ENCODE measurements around the gene TMEM252. TPM values are rescaled to one million over a fixed set of nuclear protein-coding genes. Genes with fewer than 3 reads are reported as not detected.

TMEM252 gene
- polyA plus RNA-seq, 1 experiment: not detected

DNA sequence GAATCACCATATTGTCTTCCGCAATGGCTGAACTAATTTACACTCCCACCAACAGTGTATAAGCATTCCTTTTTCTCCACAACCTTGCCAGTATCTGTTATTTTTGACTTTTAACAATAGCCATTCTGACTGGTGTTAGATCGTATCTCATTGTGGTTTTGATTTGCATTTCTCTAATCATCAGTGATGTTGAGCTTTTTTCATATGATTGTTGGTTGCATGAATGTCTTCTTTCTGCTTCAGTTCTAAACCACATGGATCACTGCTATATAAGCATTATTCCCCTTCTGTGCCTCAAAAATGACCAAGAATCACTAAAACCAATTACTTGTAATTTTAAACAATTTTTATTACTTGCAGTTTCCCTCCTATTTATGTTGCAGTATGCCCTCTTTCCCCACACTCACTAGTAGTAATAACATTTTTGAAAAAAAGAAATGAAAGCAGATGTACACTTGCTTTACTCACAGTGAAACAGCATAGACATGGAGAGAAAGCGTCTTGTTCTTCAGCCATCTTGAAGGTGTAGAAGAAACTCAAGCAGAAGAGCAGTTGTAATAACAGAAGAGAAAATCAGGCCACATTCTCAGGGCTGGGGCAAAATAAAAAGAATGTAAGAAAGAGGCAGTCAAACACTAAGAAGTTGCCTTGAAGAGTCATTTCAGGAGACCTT lies 4.5 kb upstream of the TMEM252 start:
- H3K27me3 ChIP-seq (ENCODE audit: control insufficient read depth, insufficient read depth, low read length): no peaks in the 10 kb centered on the region
- no peak overlapping the region for H3K27ac ChIP-seq (ENCODE audit: low read depth, low read length)
- ChIA-PET CTCF (no interaction called here), POLR2A (no interaction called here)
- no peak overlapping the region for H3K4me3 ChIP-seq (ENCODE audit: low read depth, low read length)
- TF ChIP-seq, protein P1, sequence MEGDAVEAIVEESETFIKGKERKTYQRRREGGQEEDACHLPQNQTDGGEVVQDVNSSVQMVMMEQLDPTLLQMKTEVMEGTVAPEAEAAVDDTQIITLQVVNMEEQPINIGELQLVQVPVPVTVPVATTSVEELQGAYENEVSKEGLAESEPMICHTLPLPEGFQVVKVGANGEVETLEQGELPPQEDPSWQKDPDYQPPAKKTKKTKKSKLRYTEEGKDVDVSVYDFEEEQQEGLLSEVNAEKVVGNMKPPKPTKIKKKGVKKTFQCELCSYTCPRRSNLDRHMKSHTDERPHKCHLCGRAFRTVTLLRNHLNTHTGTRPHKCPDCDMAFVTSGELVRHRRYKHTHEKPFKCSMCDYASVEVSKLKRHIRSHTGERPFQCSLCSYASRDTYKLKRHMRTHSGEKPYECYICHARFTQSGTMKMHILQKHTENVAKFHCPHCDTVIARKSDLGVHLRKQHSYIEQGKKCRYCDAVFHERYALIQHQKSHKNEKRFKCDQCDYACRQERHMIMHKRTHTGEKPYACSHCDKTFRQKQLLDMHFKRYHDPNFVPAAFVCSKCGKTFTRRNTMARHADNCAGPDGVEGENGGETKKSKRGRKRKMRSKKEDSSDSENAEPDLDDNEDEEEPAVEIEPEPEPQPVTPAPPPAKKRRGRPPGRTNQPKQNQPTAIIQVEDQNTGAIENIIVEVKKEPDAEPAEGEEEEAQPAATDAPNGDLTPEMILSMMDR (IDR thresholded peaks at IDR 0.05; ENCODE audit: low read depth, low read length): no peak
- DNase-seq (ENCODE audit: low read depth, low spot score): no peak
- no peaks in the 10 kb centered on the region for H3K9me3 ChIP-seq (ENCODE audit: control insufficient read depth, insufficient read depth, low read length)

DNA sequence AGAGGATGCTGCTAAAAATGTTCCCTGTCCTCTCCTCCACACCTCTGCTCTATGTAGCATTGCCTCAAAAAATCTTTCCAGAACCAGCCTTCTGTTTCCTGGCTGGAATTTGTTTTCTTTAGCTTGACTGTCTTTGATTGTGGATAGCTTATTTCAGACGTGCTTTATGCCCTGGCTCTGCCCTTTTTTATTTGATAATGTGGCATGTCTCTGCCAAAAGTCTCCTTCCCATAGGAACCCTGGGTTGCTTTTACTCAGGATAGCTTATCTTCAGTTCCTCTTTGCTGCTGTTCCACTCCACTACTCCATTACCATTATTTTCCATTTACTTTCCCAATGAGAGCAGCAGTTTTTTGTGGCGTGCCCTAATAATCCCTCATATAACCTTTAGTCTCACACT lies 885 bp upstream of the TMEM252 start:
- DNase-seq (ENCODE audit: low read depth, low spot score): no peak
- TF ChIP-seq, protein P1 (IDR thresholded peaks at IDR 0.05; ENCODE audit: low read depth, low read length): no peak
- Histone ChIP-seq H3K27me3 (ENCODE audit: control insufficient read depth, insufficient read depth, low read length) (no peaks in the 10 kb centered on the region), H3K4me3 (ENCODE audit: low read depth, low read length) (no peak overlapping the region), H3K9me3 (ENCODE audit: control insufficient read depth, insufficient read depth, low read length) (no peaks in the 10 kb centered on the region), H3K27ac (ENCODE audit: low read depth, low read length) (no peak overlapping the region)
- ChIA-PET CTCF (interaction anchor here (1.2 kb wide), 1 partner anchor 42 kb away, joined by 5 read pairs; no protein-coding TSS in a partner anchor), POLR2A (no interaction called here)

DNA sequence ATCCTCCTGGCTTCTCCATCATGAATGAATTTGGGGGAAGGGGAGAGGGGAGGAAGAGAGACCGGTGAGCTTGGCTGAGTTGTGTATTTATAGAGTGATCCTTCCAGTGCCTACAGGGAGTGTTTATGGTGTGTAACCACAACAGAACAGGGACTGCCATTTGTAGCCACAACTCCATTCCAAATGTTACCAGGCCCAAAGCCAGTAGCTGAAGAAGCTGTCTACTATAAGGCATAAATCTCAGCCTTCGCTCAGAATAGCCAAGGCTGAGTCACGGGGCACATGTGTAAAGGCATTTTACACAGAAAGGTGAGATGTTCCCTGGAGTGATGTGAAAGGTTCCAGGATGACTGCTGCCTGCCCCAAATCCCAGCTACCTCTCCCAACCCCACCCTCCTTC lies 2.5 kb downstream of the TMEM252 start:
- no peaks in the 10 kb centered on the region for H3K27me3 ChIP-seq (ENCODE audit: control insufficient read depth, insufficient read depth, low read length)
- TF ChIP-seq, protein P1 (IDR thresholded peaks at IDR 0.05; ENCODE audit: low read depth, low read length): no peak
- POLR2A ChIA-PET: no interaction called here
- H3K4me3 ChIP-seq (ENCODE audit: low read depth, low read length): no peak overlapping the region
- no peak overlapping the region for H3K27ac ChIP-seq (ENCODE audit: low read depth, low read length)
- no peaks in the 10 kb centered on the region for H3K9me3 ChIP-seq (ENCODE audit: control insufficient read depth, insufficient read depth, low read length)
- CTCF ChIA-PET: no interaction called here
- no peak for DNase-seq (ENCODE audit: low read depth, low spot score)

DNA sequence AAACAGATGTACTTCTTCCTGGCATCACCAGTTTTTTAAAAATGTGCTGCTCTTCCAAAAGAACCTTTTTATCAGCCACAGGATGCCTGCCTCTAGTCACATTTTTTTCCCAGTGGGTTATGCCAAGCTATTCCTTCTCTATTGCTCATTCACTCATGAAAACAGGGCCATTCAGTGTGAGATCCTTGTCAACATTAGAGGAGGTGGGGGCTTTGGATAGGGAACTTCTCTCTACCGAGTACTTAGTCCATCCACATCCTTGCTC lies 3.1 kb downstream of the TMEM252 start:
- TF ChIP-seq, protein P1 (IDR thresholded peaks at IDR 0.05; ENCODE audit: low read depth, low read length): no peak
- CTCF ChIA-PET: no interaction called here
- POLR2A ChIA-PET: no interaction called here
- no peak for DNase-seq (ENCODE audit: low read depth, low spot score)
- Histone ChIP-seq H3K27me3 (ENCODE audit: control insufficient read depth, insufficient read depth, low read length) (no peaks in the 10 kb centered on the region), H3K9me3 (ENCODE audit: control insufficient read depth, insufficient read depth, low read length) (no peaks in the 10 kb centered on the region), H3K4me3 (ENCODE audit: low read depth, low read length) (no peak overlapping the region), H3K27ac (ENCODE audit: low read depth, low read length) (no peak overlapping the region)

DNA sequence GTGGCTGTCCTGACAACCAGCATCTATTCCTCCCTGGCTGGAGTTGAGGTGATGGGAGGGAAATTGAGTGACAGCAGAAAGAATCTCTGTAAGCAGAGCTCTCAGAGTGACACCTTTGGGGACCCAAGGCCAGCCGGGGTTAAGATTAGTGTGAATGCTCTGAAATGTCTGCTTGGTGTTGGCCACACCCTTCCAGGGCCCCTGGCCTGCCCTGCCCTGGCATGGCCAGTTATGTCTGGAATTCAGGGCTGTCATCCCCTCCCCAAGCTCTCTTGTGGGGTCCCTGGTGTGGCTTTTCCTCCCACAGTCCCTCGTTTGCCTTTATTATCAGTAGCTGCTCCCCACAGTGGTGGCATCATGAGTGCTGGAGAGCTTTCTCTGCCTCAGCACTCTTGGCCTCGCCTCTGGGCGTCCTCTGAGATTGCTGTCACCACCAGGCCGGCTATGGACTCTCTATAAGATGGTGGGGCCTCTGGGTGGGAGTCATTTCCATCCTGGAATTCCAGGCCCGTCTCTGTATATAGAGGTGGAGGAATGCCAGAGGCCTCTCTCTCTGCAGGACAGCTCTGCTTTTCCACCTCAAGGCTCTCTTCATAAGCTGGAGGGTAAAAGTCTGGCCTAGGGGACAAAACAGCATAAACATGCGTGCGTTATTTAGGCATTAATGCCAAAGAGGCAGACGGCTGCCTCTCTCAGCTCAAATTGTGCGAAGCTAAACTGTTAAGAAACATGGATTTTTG lies 3.6 kb downstream of the TMEM252 start:
- Histone ChIP-seq H3K9me3 (ENCODE audit: control insufficient read depth, insufficient read depth, low read length) (no peaks in the 10 kb centered on the region), H3K4me3 (ENCODE audit: low read depth, low read length) (no peak overlapping the region), H3K27ac (ENCODE audit: low read depth, low read length) (no peak overlapping the region), H3K27me3 (ENCODE audit: control insufficient read depth, insufficient read depth, low read length) (no peaks in the 10 kb centered on the region)
- ChIA-PET POLR2A (no interaction called here), CTCF (no interaction called here)
- TF ChIP-seq, protein P1 (IDR thresholded peaks at IDR 0.05; ENCODE audit: low read depth, low read length): no peak
- DNase-seq (ENCODE audit: low read depth, low spot score): no peak
